ENCODE results near the gene HYDIN. TPM values are rescaled to one million over a fixed set of nuclear protein-coding genes. Genes with fewer than 3 reads are reported as not detected.

HYDIN gene
- total and polyA plus RNA-seq, 4 donors = 0.14 to 3.0 (median 0.60) TPM

DNA sequence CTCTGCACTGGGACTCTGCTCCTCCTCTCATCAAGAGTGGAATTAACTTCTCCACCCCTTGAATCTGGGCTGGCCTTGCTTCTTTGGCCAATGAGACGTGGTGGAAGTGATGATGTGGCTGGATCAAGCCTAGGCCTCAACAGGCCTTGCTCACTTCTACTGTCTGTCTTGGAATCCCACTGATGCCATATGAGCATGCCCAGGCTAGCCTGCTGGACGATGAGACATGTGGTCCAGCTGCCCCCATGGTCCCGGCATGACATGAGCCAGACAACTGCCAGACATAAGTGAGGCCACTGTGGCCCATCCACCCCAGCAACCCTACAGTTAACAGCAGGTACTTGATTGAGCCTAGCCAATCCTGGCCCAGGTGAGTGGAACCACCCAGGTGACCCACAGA, 448.3 kb downstream of the HYDIN start:
- TF ChIP-seq, protein P1, sequence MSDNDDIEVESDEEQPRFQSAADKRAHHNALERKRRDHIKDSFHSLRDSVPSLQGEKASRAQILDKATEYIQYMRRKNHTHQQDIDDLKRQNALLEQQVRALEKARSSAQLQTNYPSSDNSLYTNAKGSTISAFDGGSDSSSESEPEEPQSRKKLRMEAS (IDR thresholded peaks at IDR 0.05) = no peak
- no peak for TF ChIP-seq SP1 (IDR thresholded peaks at IDR 0.05)
- TF ChIP-seq HNF4G (IDR thresholded peaks at IDR 0.05) = no peak
- TF ChIP-seq, protein P2, sequence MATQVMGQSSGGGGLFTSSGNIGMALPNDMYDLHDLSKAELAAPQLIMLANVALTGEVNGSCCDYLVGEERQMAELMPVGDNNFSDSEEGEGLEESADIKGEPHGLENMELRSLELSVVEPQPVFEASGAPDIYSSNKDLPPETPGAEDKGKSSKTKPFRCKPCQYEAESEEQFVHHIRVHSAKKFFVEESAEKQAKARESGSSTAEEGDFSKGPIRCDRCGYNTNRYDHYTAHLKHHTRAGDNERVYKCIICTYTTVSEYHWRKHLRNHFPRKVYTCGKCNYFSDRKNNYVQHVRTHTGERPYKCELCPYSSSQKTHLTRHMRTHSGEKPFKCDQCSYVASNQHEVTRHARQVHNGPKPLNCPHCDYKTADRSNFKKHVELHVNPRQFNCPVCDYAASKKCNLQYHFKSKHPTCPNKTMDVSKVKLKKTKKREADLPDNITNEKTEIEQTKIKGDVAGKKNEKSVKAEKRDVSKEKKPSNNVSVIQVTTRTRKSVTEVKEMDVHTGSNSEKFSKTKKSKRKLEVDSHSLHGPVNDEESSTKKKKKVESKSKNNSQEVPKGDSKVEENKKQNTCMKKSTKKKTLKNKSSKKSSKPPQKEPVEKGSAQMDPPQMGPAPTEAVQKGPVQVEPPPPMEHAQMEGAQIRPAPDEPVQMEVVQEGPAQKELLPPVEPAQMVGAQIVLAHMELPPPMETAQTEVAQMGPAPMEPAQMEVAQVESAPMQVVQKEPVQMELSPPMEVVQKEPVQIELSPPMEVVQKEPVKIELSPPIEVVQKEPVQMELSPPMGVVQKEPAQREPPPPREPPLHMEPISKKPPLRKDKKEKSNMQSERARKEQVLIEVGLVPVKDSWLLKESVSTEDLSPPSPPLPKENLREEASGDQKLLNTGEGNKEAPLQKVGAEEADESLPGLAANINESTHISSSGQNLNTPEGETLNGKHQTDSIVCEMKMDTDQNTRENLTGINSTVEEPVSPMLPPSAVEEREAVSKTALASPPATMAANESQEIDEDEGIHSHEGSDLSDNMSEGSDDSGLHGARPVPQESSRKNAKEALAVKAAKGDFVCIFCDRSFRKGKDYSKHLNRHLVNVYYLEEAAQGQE (IDR thresholded peaks at IDR 0.05) = no peak
- TF ChIP-seq, protein P3, sequence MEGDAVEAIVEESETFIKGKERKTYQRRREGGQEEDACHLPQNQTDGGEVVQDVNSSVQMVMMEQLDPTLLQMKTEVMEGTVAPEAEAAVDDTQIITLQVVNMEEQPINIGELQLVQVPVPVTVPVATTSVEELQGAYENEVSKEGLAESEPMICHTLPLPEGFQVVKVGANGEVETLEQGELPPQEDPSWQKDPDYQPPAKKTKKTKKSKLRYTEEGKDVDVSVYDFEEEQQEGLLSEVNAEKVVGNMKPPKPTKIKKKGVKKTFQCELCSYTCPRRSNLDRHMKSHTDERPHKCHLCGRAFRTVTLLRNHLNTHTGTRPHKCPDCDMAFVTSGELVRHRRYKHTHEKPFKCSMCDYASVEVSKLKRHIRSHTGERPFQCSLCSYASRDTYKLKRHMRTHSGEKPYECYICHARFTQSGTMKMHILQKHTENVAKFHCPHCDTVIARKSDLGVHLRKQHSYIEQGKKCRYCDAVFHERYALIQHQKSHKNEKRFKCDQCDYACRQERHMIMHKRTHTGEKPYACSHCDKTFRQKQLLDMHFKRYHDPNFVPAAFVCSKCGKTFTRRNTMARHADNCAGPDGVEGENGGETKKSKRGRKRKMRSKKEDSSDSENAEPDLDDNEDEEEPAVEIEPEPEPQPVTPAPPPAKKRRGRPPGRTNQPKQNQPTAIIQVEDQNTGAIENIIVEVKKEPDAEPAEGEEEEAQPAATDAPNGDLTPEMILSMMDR (IDR thresholded peaks at IDR 0.05; ENCODE audit: low read depth, low read length, missing input control) = no peak
- no peak for TF ChIP-seq GABPA (IDR thresholded peaks at IDR 0.05 in 1 of 2, conservative IDR thresholded peaks at IDR 0.05 in 1 of 2)
- TF ChIP-seq RXRA (IDR thresholded peaks at IDR 0.05) = no peak
- no peak for TF ChIP-seq TAF1 (conservative IDR thresholded peaks at IDR 0.05)
- TF ChIP-seq, protein P4, sequence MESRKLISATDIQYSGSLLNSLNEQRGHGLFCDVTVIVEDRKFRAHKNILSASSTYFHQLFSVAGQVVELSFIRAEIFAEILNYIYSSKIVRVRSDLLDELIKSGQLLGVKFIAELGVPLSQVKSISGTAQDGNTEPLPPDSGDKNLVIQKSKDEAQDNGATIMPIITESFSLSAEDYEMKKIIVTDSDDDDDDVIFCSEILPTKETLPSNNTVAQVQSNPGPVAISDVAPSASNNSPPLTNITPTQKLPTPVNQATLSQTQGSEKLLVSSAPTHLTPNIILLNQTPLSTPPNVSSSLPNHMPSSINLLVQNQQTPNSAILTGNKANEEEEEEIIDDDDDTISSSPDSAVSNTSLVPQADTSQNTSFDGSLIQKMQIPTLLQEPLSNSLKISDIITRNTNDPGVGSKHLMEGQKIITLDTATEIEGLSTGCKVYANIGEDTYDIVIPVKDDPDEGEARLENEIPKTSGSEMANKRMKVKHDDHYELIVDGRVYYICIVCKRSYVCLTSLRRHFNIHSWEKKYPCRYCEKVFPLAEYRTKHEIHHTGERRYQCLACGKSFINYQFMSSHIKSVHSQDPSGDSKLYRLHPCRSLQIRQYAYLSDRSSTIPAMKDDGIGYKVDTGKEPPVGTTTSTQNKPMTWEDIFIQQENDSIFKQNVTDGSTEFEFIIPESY (IDR thresholded peaks at IDR 0.05) = no peak
- no peak for TF ChIP-seq EGR1 (IDR thresholded peaks at IDR 0.05; ENCODE audit: low read depth in 2 of 2)
- no peak for TF ChIP-seq RAD21 (IDR thresholded peaks at IDR 0.05)
- no peak for TF ChIP-seq YY1 (IDR thresholded peaks at IDR 0.05)
- no peak for TF ChIP-seq JUND (IDR thresholded peaks at IDR 0.05)
- no peak for TF ChIP-seq HNF4A (conservative IDR thresholded peaks at IDR 0.05)
- TF ChIP-seq, protein P5, sequence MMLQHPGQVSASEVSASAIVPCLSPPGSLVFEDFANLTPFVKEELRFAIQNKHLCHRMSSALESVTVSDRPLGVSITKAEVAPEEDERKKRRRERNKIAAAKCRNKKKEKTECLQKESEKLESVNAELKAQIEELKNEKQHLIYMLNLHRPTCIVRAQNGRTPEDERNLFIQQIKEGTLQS (IDR thresholded peaks at IDR 0.05) = no peak
- no peak for TF ChIP-seq FOXA1 (IDR thresholded peaks at IDR 0.05)
- Histone ChIP-seq H3K36me3 (ENCODE audit: control insufficient read depth in 4 of 4, insufficient read depth in 3 of 4, low read depth in 1 of 4, low read length in 3 of 4) (peaks cover 14 to 85% (median 45%) of the 10 kb centered on the region in 4 donors), H3K9ac (ENCODE audit: low read depth in 1 of 2, low read length in 2 of 2) (no peak overlapping the region), H3K27me3 (ENCODE audit: control insufficient read depth in 4 of 4, insufficient read depth in 4 of 4, low read length in 3 of 4) (no peaks in the 10 kb centered on the region), H3K9me3 (ENCODE audit: control insufficient read depth in 4 of 4, low read length in 3 of 4) (no peaks in the 10 kb centered on the region), H3K4me1 (ENCODE audit: control insufficient read depth in 4 of 4, insufficient read depth in 4 of 4, low read length in 3 of 4) (no peaks in the 10 kb centered on the region), H3K27ac (ENCODE audit: low read depth in 1 of 2, low read length in 2 of 2) (no peak overlapping the region), H3K4me3 (ENCODE audit: low read depth in 1 of 3, low read length in 3 of 3) (no peak overlapping the region)
- DNase-seq (ENCODE audit: low spot score) = no peak
- WGBS = 96% methylated on average over 3 of the region's 3 CpGs

DNA sequence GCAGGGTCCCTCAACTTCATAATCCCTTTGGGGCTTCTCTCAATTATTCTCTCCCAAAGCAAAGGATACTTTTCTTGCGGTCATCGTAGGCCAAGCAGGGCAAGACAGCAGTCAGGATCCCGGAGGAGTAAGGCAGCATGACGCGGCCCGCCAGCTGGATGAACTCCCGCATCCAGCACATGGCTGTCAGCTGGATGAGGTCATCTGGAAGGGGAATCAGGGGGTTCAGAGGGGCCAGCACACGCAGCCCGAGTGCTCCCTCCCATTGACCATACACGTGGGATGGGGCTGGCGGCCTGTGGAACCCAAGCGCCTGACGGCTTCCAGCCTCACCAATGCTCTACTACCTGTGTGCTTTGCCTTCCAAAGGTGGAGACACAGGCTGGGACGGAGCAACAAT, 448.7 kb downstream of the HYDIN start:
- WGBS = 97% methylated on average over 14 of the region's 14 CpGs
- no peak overlapping the region for H3K27ac ChIP-seq (ENCODE audit: low read depth in 1 of 2, low read length in 2 of 2)
- peaks cover 14 to 87% (median 45%) of the 10 kb centered on the region in 4 donors for H3K36me3 ChIP-seq (ENCODE audit: control insufficient read depth in 4 of 4, insufficient read depth in 3 of 4, low read depth in 1 of 4, low read length in 3 of 4)
- no peak overlapping the region for H3K9ac ChIP-seq (ENCODE audit: low read depth in 1 of 2, low read length in 2 of 2)
- no peak for DNase-seq (ENCODE audit: low spot score)
- TF ChIP-seq, protein P2 (IDR thresholded peaks at IDR 0.05) = no peak
- TF ChIP-seq RAD21 (IDR thresholded peaks at IDR 0.05) = no peak
- no peak for TF ChIP-seq YY1 (IDR thresholded peaks at IDR 0.05)
- TF ChIP-seq, protein P1 (IDR thresholded peaks at IDR 0.05) = no peak
- no peak for TF ChIP-seq EGR1 (IDR thresholded peaks at IDR 0.05; ENCODE audit: low read depth in 2 of 2)
- no peak for TF ChIP-seq JUND (IDR thresholded peaks at IDR 0.05)
- TF ChIP-seq, protein P4 (IDR thresholded peaks at IDR 0.05) = no peak
- TF ChIP-seq NR2F2 (IDR thresholded peaks at IDR 0.05) = no peak
- no peak for TF ChIP-seq TAF1 (conservative IDR thresholded peaks at IDR 0.05)
- TF ChIP-seq SP1 (IDR thresholded peaks at IDR 0.05) = no peak
- no peaks in the 10 kb centered on the region for H3K9me3 ChIP-seq (ENCODE audit: control insufficient read depth in 4 of 4, low read length in 3 of 4)
- no peaks in the 10 kb centered on the region for H3K4me1 ChIP-seq (ENCODE audit: control insufficient read depth in 4 of 4, insufficient read depth in 4 of 4, low read length in 3 of 4)
- H3K27me3 ChIP-seq (ENCODE audit: control insufficient read depth in 4 of 4, insufficient read depth in 4 of 4, low read length in 3 of 4) = no peaks in the 10 kb centered on the region
- no peak overlapping the region for H3K4me3 ChIP-seq (ENCODE audit: low read depth in 1 of 3, low read length in 3 of 3)

Data from liver (tissue), 9 donors.